Osteocyte (in vitro differentiated cells): Measurements from ENCODE around the gene SCGB2B2. TPM values are rescaled to one million over a fixed set of nuclear protein-coding genes. Genes with fewer than 3 reads are reported as not detected.

Experiments
- DNase-seq: peaks from one replicate; pipeline ENCODE4 v3.0.0; 2021; ENCODE audit warnings: mixed read lengths; ENCODE audit not compliant: unreplicated experiment; ENCODE audit errors: extremely low spot score
- H3K27ac Mint-ChIP-seq: one replicate; pipeline ENCODE4 v1.8.0; 2021; ENCODE audit warnings: mild to moderate bottlenecking, mixed read lengths; ENCODE audit not compliant: unreplicated experiment
- H3K27me3 Mint-ChIP-seq: one replicate; pipeline ENCODE4 v1.8.0; 2021; ENCODE audit warnings: mixed read lengths; ENCODE audit not compliant: unreplicated experiment
- H3K36me3 Mint-ChIP-seq: one replicate; pipeline ENCODE4 v1.8.0; 2021; ENCODE audit warnings: mixed read lengths; ENCODE audit not compliant: unreplicated experiment
- H3K4me1 Mint-ChIP-seq: one replicate; pipeline ENCODE4 v1.8.0; 2021; ENCODE audit warnings: mixed read lengths; ENCODE audit not compliant: unreplicated experiment
- H3K4me3 Mint-ChIP-seq: one replicate; pipeline ENCODE4 v1.8.0; 2021; ENCODE audit warnings: mild to moderate bottlenecking, moderate library complexity, mixed read lengths; ENCODE audit not compliant: unreplicated experiment
- H3K9me3 Mint-ChIP-seq: one replicate; pipeline ENCODE4 v1.8.0; 2021; ENCODE audit warnings: mixed read lengths; ENCODE audit not compliant: unreplicated experiment
- CTCF ChIP-seq: fragments of 200-600 bp; sonication (generic); IDR thresholded peaks from 2 replicates; pipeline ENCODE4 v1.5.0; 2021; ENCODE audit warnings: antibody characterized with exemption, mild to moderate bottlenecking, moderate library complexity
- total RNA-seq: library from RNA; stranded (reverse); gene quantifications from 2 replicates; pipeline ENCODE4 v1.2.1, GENCODE V29; 2021

Gene SCGB2B2
- total RNA-seq, 1 donor from 2014 or later: 0.78 TPM

GRCh38 chr19:34678085-34678412 lies 1.1 kb upstream of the SCGB2B2 start:
- TF ChIP-seq CTCF: no peak
- Mint-ChIP-seq H3K27ac (peak overlapping the region; percentile 99), H3K36me3 (peaks cover 51% of the 10 kb centered on the region), H3K4me3 (peak overlapping the region; percentile 96), H3K27me3 (no peaks in the 10 kb centered on the region), H3K4me1 (peaks cover 23% of the 10 kb centered on the region), H3K9me3 (peaks cover 17% of the 10 kb centered on the region)
- no peak for DNase-seq

- Mint-ChIP-seq H3K4me1 (peaks cover 23% of the 10 kb centered on the region), H3K27me3 (no peaks in the 10 kb centered on the region), H3K27ac (peak within 1 kb of the TSS; percentile 99), H3K9me3 (peaks cover 13% of the 10 kb centered on the region), H3K36me3 (peaks cover 46% of the 10 kb centered on the region), H3K4me3 (peak within 1 kb of the TSS; percentile 96)
- TF ChIP-seq CTCF: no peak
- DNase-seq: peak; percentile 98
These were observed 576 bp upstream of the SCGB2B2 start, which contains the start of gene ZNF302 for GRCh38 chr19:34677386-34678084. Gene ZNF302 (plus strand): TSS chr19:34677678. CDS start chr19:34678805, 1,127 bp downstream.

- H3K36me3 Mint-ChIP-seq: peaks cover 31% of the 10 kb centered on the region
- no peak overlapping the region for H3K4me3 Mint-ChIP-seq
- no peak for DNase-seq
- H3K27me3 Mint-ChIP-seq: no peaks in the 10 kb centered on the region
- H3K9me3 Mint-ChIP-seq: peaks cover 13% of the 10 kb centered on the region
- peaks cover 23% of the 10 kb centered on the region for H3K4me1 Mint-ChIP-seq
- no peak for TF ChIP-seq CTCF
- no peak overlapping the region for H3K27ac Mint-ChIP-seq
These were observed 1.0 kb downstream of the SCGB2B2 start for GRCh38 chr19:34675919-34676318.

- DNase-seq: no peak
- peaks cover 23% of the 10 kb centered on the region for H3K4me1 Mint-ChIP-seq
- no peak overlapping the region for H3K4me3 Mint-ChIP-seq
- no peaks in the 10 kb centered on the region for H3K27me3 Mint-ChIP-seq
- peaks cover 25% of the 10 kb centered on the region for H3K36me3 Mint-ChIP-seq
- H3K27ac Mint-ChIP-seq: no peak overlapping the region
- peaks cover 7% of the 10 kb centered on the region for H3K9me3 Mint-ChIP-seq
- TF ChIP-seq CTCF: no peak
These were observed 1.7 kb downstream of the SCGB2B2 start for GRCh38 chr19:34675250-34675649.

GRCh38 chr19:34673590-34673989 lies 3.4 kb downstream of the SCGB2B2 start:
- no peak for DNase-seq
- no peak for TF ChIP-seq CTCF
- Mint-ChIP-seq H3K36me3 (peaks cover 9% of the 10 kb centered on the region), H3K27me3 (no peaks in the 10 kb centered on the region), H3K4me3 (no peak overlapping the region), H3K4me1 (peaks cover 15% of the 10 kb centered on the region), H3K27ac (no peak overlapping the region), H3K9me3 (no peaks in the 10 kb centered on the region)
